ENCODE results near the gene ACACB. TPM values are rescaled to one million over a fixed set of nuclear protein-coding genes. Genes with fewer than 3 reads are reported as not detected.

The ACACB gene
- total RNA-seq, 1 experiment from 2014 or later: 1.0 TPM

GRCh38 chr12:109185441-109185840, 69.1 kb downstream of the ACACB start:
- ChIA-PET POLR2A (no interaction called here), CTCF (interaction anchor here (1.0 kb wide), 1 partner anchor 18 kb away, joined by 4 read pairs; no protein-coding TSS in a partner anchor)
- DNase-seq (ENCODE audit: unreplicated experiment): no peak
- BruUV-seq (replicated peaks): no TSS peak
- no peak for TF ChIP-seq CTCF (IDR thresholded peaks at IDR 0.05; ENCODE audit: unreplicated experiment)
- peaks cover 6% of the 10 kb centered on the region for H3K36me3 Mint-ChIP-seq (ENCODE audit: insufficient read depth, unreplicated experiment)
- H3K27ac Mint-ChIP-seq (ENCODE audit: low read depth, unreplicated experiment): no peak overlapping the region
- intact Hi-C loops (cut with micrococcal nuclease): no loop called here
- H3K4me1 Mint-ChIP-seq (ENCODE audit: insufficient read depth, unreplicated experiment): peaks cover 6% of the 10 kb centered on the region
- H3K9me3 Mint-ChIP-seq (ENCODE audit: unreplicated experiment): no peaks in the 10 kb centered on the region
- H3K27me3 Mint-ChIP-seq (ENCODE audit: insufficient read depth, unreplicated experiment): no peaks in the 10 kb centered on the region
- H3K4me3 Mint-ChIP-seq (ENCODE audit: unreplicated experiment): no peak overlapping the region

- no peaks in the 10 kb centered on the region for H3K27me3 Mint-ChIP-seq (ENCODE audit: insufficient read depth, unreplicated experiment)
- H3K27ac Mint-ChIP-seq (ENCODE audit: low read depth, unreplicated experiment): no peak overlapping the region
- no peaks in the 10 kb centered on the region for H3K9me3 Mint-ChIP-seq (ENCODE audit: unreplicated experiment)
- CTCF ChIA-PET: no interaction called here
- no TSS peak for BruUV-seq (replicated peaks)
- no peak overlapping the region for H3K4me3 Mint-ChIP-seq (ENCODE audit: unreplicated experiment)
- no peak for TF ChIP-seq CTCF (IDR thresholded peaks at IDR 0.05; ENCODE audit: unreplicated experiment)
- DNase-seq (ENCODE audit: unreplicated experiment): no peak
- intact Hi-C loops (cut with micrococcal nuclease): no loop called here
- POLR2A ChIA-PET: no interaction called here
- H3K4me1 Mint-ChIP-seq (ENCODE audit: insufficient read depth, unreplicated experiment): peaks cover 6% of the 10 kb centered on the region
- H3K36me3 Mint-ChIP-seq (ENCODE audit: insufficient read depth, unreplicated experiment): peaks cover 6% of the 10 kb centered on the region
Observed at GRCh38 chr12:109186993-109187653, 70.7 kb downstream of the ACACB start.

- no peak for DNase-seq (ENCODE audit: unreplicated experiment)
- CTCF ChIA-PET: interaction anchor here (2.1 kb wide), 1 partner anchor 75 kb away, joined by 6 read pairs; no protein-coding TSS in a partner anchor
Observed at GRCh38 chr12:109188108-109188712, 71.8 kb downstream of the ACACB start.

More at GRCh38 chr12:109188108-109188712, 71.8 kb downstream of the ACACB start:
- POLR2A ChIA-PET: no interaction called here
- intact Hi-C loops (cut with micrococcal nuclease): no loop called here
- Mint-ChIP-seq H3K36me3 (ENCODE audit: insufficient read depth, unreplicated experiment) (peaks cover 6% of the 10 kb centered on the region), H3K9me3 (ENCODE audit: unreplicated experiment) (no peaks in the 10 kb centered on the region), H3K4me3 (ENCODE audit: unreplicated experiment) (no peak overlapping the region), H3K27ac (ENCODE audit: low read depth, unreplicated experiment) (no peak overlapping the region), H3K27me3 (ENCODE audit: insufficient read depth, unreplicated experiment) (no peaks in the 10 kb centered on the region), H3K4me1 (ENCODE audit: insufficient read depth, unreplicated experiment) (no peaks in the 10 kb centered on the region)
- BruUV-seq (replicated peaks): no TSS peak
- TF ChIP-seq CTCF (IDR thresholded peaks at IDR 0.05; ENCODE audit: unreplicated experiment): no peak

Measured in MCF 10A (cell line).